GM19099 (cell line): ENCODE results near the gene CLCN2.

Experiments used
- POLR2A ChIP-seq: IDR thresholded peaks from 3 replicates; pipeline ENCODE4 v1.6.1; 2011; ENCODE audit warnings: low read depth; ENCODE audit not compliant: insufficient read length; ENCODE audit errors: extremely low read depth

Gene CLCN2

DNA sequence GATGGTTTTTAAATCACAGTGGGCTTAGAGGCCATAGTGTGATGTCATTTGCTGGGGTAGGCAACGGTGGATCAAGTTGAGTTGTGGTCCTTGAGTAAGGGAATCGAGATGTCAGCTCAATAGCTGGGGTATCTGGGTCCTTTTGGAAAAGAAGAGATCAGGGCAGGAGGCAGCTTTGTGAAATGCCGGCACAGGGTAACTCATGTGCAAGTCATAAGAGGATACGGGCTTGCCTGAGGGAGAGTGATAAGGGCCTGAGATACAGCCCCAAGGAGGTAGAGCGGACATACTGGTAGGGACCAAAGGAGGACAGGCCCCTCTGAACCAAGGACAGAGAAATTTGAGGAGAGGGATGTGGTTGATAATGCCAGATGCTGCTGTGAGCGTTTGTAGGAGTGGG lies 28.2 kb downstream of the CLCN2 start:
- no peak for TF ChIP-seq POLR2A

DNA sequence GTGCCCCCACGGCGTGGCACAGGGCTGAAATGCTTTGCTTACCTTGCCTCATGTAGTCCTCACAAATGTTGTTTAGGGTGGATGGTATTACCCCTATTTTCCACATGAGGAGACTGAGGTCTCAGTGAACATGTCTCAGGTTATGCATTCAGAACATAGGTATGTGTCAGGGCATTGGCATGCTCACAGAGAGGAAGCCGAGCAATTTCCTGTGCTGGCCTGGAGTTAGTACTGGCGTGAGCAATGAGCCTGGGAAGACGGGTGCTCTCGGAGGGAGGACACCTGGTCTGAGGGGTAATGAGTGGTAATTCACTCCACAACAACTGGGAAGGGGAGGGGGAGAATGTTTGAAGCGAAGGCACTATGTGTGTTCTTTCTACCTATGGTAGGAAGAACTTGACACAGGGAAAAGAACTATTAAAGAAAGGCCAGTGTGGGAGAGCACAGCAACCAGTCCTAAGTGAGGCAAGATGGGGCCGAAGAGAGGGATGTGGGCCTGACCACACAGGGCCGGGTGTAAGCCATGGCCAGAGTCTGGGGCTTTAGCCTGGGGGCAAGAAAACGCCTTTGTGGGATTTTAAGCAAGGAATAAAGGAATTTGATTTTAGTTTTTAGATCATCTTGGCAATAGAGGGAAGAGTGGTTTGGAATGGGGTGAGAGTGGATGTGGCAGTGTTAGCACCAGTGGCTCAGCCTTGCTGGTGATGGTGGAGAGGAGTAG lies 28.9 kb downstream of the CLCN2 start:
- TF ChIP-seq POLR2A: no peak

DNA sequence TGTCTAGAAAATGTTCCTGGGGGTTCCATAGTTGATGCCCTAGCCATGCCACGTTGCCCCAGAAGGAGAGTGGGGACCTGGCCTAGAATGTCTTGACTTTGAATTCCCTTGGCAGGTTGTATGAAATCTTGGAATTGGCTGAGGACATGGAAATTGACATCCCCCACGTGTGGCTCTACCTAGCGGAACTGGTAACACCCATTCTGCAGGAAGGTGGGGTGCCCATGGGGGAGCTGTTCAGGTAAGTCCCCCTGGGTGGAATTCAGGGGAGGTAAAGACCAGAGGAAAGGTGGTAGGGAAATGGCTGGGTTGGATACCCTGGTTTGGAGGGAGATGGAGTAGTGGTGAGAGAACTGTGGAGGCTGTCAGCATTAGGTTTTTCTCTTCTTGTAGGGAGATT lies 32.9 kb downstream of the CLCN2 start:
- no peak for TF ChIP-seq POLR2A

- TF ChIP-seq POLR2A: no peak
Measured at GRCh38 chr3:184327171-184327570, 34.2 kb downstream of the CLCN2 start.

- no peak for TF ChIP-seq POLR2A
Measured at GRCh38 chr3:184325715-184326369, 35.6 kb downstream of the CLCN2 start.

GRCh38 chr3:184325269-184325668 lies 36.1 kb downstream of the CLCN2 start:
- no peak for TF ChIP-seq POLR2A

DNA sequence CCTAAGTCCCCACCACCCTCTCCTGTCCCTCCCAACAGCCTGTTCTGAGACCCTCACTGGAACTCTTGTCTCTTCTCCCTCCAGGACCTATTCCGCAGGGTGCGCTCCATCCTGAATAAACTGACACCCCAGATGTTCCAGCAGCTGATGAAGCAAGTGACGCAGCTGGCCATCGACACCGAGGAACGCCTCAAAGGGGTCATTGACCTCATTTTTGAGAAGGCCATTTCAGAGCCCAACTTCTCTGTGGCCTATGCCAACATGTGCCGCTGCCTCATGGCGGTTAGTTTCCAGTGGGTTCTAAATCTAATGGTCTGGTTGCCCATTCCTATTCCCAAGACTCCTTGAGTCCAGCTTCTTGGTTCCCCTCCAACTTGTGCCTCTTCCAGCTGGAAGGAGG lies 37.7 kb downstream of the CLCN2 start:
- no peak for TF ChIP-seq POLR2A

DNA sequence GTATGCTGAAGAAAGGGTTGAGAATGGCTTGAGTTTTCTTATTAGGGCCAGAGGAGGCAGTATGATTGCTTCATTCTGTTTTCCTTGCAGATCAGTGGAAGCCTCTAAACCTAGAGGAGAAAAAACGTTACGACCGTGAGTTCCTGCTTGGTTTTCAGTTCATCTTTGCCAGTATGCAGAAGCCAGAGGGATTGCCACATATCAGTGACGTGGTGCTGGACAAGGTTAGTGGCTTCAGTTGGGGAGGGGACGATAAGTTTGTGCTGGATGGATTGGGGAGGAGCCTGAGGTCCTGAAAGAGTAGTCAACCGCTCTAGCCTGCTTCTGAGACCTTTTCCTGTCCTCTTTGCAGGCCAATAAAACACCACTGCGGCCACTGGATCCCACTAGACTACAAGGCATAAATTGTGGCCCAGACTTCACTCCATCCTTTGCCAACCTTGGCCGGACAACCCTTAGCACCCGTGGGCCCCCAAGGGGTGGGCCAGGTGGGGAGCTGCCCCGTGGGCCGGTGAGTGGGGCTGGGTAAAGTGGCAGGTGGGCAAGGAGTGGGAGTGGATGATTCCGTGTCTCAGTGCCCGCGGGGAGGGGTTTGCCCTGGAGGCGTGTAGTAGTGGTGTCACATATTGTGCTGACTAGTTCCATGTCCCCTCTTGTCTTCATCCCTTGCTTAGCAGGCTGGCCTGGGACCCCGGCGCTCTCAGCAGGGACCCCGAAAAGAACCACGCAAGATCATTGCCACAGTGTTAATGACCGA lies 38.5 kb downstream of the CLCN2 start:
- no peak for TF ChIP-seq POLR2A

DNA sequence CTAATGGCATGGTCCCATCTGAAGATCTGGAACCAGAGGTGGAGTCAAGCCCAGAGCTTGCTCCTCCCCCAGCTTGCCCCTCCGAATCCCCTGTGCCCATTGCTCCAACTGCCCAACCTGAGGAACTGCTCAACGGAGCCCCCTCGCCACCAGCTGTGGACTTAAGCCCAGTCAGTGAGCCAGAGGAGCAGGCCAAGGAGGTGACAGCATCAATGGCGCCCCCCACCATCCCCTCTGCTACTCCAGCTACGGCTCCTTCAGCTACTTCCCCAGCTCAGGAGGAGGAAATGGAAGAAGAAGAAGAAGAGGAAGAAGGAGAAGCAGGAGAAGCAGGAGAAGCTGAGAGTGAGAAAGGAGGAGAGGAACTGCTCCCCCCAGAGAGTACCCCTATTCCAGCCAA lies 39.7 kb downstream of the CLCN2 start:
- TF ChIP-seq POLR2A: no peak

GRCh38 chr3:184320104-184320445 lies 41.3 kb downstream of the CLCN2 start:
- no peak for TF ChIP-seq POLR2A

- TF ChIP-seq POLR2A: no peak
Measured at GRCh38 chr3:184317201-184317600, 44.2 kb downstream of the CLCN2 start.

- no peak for TF ChIP-seq POLR2A
Measured at GRCh38 chr3:184316792-184317191, 44.6 kb downstream of the CLCN2 start.

GRCh38 chr3:184315871-184316661 lies 45.3 kb downstream of the CLCN2 start:
- TF ChIP-seq POLR2A: no peak

DNA sequence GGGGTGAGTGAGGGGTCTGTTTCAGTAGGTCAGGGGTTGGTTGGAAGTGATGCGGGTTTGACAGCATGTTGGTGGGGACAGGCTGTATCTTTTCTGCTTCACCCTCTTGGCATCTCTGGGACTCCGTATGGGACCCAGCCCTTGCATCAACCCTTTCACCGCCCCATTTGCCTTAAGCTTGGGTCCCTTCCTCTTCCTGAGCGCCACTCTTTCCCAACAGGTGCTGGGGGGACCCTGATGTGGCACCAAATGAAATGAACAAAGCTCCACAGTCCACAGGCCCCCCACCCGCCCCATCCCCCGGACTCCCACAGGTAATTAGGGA lies 45.9 kb downstream of the CLCN2 start:
- no peak for TF ChIP-seq POLR2A
